Measurements from ENCODE around the gene PDE7B. TPM values are rescaled to one million over a fixed set of nuclear protein-coding genes. Genes with fewer than 3 reads are reported as not detected.
A peak's percentile ranks its signal among the peaks of the same experiment; 100 is the strongest.

Gene PDE7B
- total RNA-seq, 1 experiment from 2014 or later = not detected

DNA sequence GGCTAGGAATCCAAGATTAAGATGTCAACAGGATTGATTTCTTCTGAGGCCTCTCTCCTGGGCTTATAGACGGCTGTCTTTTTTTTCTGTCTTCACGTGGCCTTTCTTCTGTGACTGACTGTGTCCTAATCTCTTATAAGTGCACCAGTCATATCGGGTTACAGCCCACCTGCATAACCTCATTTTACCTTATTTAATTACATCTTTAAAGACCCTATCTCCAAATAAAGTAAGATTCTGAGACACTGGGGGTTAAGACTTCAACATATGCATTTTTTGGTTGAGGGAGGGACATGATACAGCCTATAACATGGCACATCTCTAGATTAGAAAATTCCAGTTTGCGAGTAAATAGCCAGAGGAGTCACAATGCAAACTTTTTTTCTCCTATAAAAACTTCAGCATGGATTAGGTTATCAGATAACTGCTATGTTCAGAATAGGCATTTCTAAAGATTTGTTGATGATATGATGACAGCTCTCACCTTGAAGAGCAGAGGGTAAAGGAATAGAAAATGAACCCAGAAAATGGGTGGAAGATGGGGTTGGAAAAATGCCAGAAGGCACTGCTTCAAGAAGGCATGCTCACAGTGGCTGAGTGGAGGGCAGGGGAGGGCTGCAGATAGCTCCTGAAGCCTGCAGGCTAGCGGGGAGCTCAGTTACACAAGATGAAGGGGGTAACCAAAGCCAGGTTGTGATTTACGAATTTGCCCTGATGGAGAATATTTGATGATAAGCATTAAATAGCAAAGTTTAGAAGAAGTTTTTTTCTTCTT is 8.7 kb upstream of the PDE7B start:
- BruUV-seq (replicated peaks) = no TSS peak
- Histone ChIP-seq H3K27ac (ENCODE audit: low read length) (no peak overlapping the region), H3K27me3 (ENCODE audit: low read length) (no peaks in the 10 kb centered on the region), H3K4me2 (ENCODE audit: low read length) (no peak overlapping the region), H3K36me3 (ENCODE audit: low read depth, low read length) (no peaks in the 10 kb centered on the region), H3K9me3 (ENCODE audit: low read length) (no peaks in the 10 kb centered on the region), H4K20me1 (ENCODE audit: low read length) (no peaks in the 10 kb centered on the region), H3K9ac (ENCODE audit: low read length) (no peak overlapping the region), H3K4me1 (ENCODE audit: insufficient read depth, low read length) (no peaks in the 10 kb centered on the region), H3K9me2 (replicated peaks; ENCODE audit: low read length) (no peaks in the 10 kb centered on the region), H3K79me2 (ENCODE audit: low read length) (no peaks in the 10 kb centered on the region), H3F3A (ENCODE audit: low read length, unreplicated experiment) (no peaks in the 10 kb centered on the region), H2AFZ (ENCODE audit: low read length) (no peak overlapping the region), H3K4me3 (ENCODE audit: low read length) (no peak overlapping the region)
- ChIA-PET POLR2A (ENCODE audit: unreplicated experiment) (no interaction called here), CTCF (no interaction called here)
- ATAC-seq (no peak), DNase-seq (no peak)
- TF ChIP-seq EZH2 (IDR thresholded peaks at IDR 0.05; ENCODE audit: low read length, unreplicated experiment) (no peak), EZH2phosphoT487 (IDR thresholded peaks at IDR 0.05; ENCODE audit: borderline replicate concordance, low read length) (no peak)
- intact Hi-C loops (cut with micrococcal nuclease) = no loop called here

DNA sequence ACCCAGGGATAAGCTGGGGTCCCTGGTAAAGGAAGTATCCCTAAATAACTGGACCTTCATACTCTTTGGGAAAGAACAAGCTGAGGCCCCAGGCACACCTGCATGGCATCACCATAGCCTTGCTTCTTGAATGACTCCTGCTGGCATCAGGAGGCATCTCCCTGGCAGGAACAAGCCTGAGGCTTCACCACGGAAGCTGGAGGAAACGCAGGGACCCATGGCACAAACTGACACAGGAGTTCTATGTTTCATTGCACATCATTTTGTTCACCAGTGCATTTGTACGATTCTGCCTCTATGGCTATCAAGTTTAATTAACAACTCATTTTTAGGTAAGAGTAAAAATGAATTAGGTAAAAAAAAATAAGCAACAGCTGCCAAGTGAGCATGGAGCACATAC is 619 bp upstream of the PDE7B start:
- no peak for DNase-seq
- peaks cover 11% of the 10 kb centered on the region for H3K4me1 ChIP-seq (ENCODE audit: insufficient read depth, low read length)
- ChIA-PET CTCF (no interaction called here), POLR2A (ENCODE audit: unreplicated experiment) (interaction anchor here (0.6 kb wide), 1 partner anchor 75 kb away, joined by 6 read pairs; no protein-coding TSS in a partner anchor)
- H3F3A ChIP-seq (ENCODE audit: low read length, unreplicated experiment) = no peaks in the 10 kb centered on the region
- no peaks in the 10 kb centered on the region for H3K79me2 ChIP-seq (ENCODE audit: low read length)
- TF ChIP-seq EZH2phosphoT487 (IDR thresholded peaks at IDR 0.05; ENCODE audit: borderline replicate concordance, low read length) (no peak), EZH2 (IDR thresholded peaks at IDR 0.05; ENCODE audit: low read length, unreplicated experiment) (no peak)
- TF ChIP-seq, protein P1, sequence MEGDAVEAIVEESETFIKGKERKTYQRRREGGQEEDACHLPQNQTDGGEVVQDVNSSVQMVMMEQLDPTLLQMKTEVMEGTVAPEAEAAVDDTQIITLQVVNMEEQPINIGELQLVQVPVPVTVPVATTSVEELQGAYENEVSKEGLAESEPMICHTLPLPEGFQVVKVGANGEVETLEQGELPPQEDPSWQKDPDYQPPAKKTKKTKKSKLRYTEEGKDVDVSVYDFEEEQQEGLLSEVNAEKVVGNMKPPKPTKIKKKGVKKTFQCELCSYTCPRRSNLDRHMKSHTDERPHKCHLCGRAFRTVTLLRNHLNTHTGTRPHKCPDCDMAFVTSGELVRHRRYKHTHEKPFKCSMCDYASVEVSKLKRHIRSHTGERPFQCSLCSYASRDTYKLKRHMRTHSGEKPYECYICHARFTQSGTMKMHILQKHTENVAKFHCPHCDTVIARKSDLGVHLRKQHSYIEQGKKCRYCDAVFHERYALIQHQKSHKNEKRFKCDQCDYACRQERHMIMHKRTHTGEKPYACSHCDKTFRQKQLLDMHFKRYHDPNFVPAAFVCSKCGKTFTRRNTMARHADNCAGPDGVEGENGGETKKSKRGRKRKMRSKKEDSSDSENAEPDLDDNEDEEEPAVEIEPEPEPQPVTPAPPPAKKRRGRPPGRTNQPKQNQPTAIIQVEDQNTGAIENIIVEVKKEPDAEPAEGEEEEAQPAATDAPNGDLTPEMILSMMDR (conservative IDR thresholded peaks at IDR 0.05; ENCODE audit: low read depth, low read length) = no peak
- no peaks in the 10 kb centered on the region for H3K36me3 ChIP-seq (ENCODE audit: low read depth, low read length)
- H3K9me2 ChIP-seq (replicated peaks; ENCODE audit: low read length) = no peaks in the 10 kb centered on the region
- no peaks in the 10 kb centered on the region for H3K27me3 ChIP-seq (ENCODE audit: low read length)
- H4K20me1 ChIP-seq (ENCODE audit: low read length) = no peaks in the 10 kb centered on the region
- no TSS peak for BruUV-seq (replicated peaks)
- no peaks in the 10 kb centered on the region for H3K9me3 ChIP-seq (ENCODE audit: low read length)
- H3K9ac ChIP-seq (ENCODE audit: low read length) = no peak overlapping the region
- no peak overlapping the region for H3K27ac ChIP-seq (ENCODE audit: low read length)
- peak overlapping the region; percentile 88; the same call in 1 of the 2 replicates for H3K4me2 ChIP-seq (ENCODE audit: low read length)
- H2AFZ ChIP-seq (ENCODE audit: low read length) = peak overlapping the region; percentile 92; the same call in 1 of the 2 replicates
- intact Hi-C loops (cut with micrococcal nuclease) = loop anchor here (10.0 kb wide), 1 partner anchor 316 kb away; no protein-coding TSS in a partner anchor
- no peak for ATAC-seq
- H3K4me3 ChIP-seq (ENCODE audit: low read length) = peak overlapping the region; percentile 60; the same call in 1 of the 2 replicates

DNA sequence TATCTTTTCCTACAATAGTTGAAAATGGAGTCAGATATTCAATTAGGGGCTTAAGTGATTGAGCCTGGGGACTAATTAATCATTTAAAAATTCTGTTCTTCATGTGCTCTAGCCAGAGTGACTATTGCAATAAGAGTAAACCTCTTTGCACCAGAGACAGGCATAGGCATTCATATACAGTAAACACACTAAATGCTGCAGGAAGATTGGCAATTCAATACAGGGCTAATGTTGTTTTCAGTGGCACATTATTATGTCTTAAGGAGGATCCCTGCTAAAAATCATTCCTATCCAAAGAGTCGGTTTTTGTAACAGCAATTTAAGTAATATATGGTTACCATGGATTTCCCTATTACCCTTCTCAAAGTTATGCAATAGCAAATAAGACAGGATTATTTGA is 1.2 kb downstream of the PDE7B start:
- H3K79me2 ChIP-seq (ENCODE audit: low read length) = no peaks in the 10 kb centered on the region
- no peak for TF ChIP-seq EZH2phosphoT487 (IDR thresholded peaks at IDR 0.05; ENCODE audit: borderline replicate concordance, low read length)
- TF ChIP-seq EZH2 (IDR thresholded peaks at IDR 0.05; ENCODE audit: low read length, unreplicated experiment) = no peak
- TF ChIP-seq, protein P1 (conservative IDR thresholded peaks at IDR 0.05; ENCODE audit: low read depth, low read length) = no peak
- intact Hi-C loops (cut with micrococcal nuclease) = loop anchor here (10.0 kb wide), 1 partner anchor 318 kb away; no protein-coding TSS in a partner anchor
- ChIA-PET POLR2A (ENCODE audit: unreplicated experiment) (interaction anchor here (0.7 kb wide), 1 partner anchor 470 kb away, joined by 3 read pairs; no protein-coding TSS in a partner anchor), CTCF (no interaction called here)
- H3K4me2 ChIP-seq (ENCODE audit: low read length) = no peak overlapping the region
- no peaks in the 10 kb centered on the region for H3K27me3 ChIP-seq (ENCODE audit: low read length)
- H3K9me3 ChIP-seq (ENCODE audit: low read length) = no peaks in the 10 kb centered on the region
- H3K4me1 ChIP-seq (ENCODE audit: insufficient read depth, low read length) = peaks cover 11% of the 10 kb centered on the region
- no peaks in the 10 kb centered on the region for H3K9me2 ChIP-seq (replicated peaks; ENCODE audit: low read length)
- DNase-seq (no peak), ATAC-seq (no peak)
- BruUV-seq (replicated peaks) = no TSS peak
- no peaks in the 10 kb centered on the region for H4K20me1 ChIP-seq (ENCODE audit: low read length)
- H2AFZ ChIP-seq (ENCODE audit: low read length) = no peak overlapping the region
- no peaks in the 10 kb centered on the region for H3K36me3 ChIP-seq (ENCODE audit: low read depth, low read length)
- no peaks in the 10 kb centered on the region for H3F3A ChIP-seq (ENCODE audit: low read length, unreplicated experiment)
- H3K4me3 ChIP-seq (ENCODE audit: low read length) = no peak overlapping the region
- H3K27ac ChIP-seq (ENCODE audit: low read length) = no peak overlapping the region
- no peak overlapping the region for H3K9ac ChIP-seq (ENCODE audit: low read length)
